ENCODE measurements around the gene TLR10.

- TF ChIP-seq CTCF (conservative IDR thresholded peaks at IDR 0.05; ENCODE audit: low read depth, low read length) (no peak), EZH2phosphoT487 (IDR thresholded peaks at IDR 0.05; ENCODE audit: borderline replicate concordance, low read length) (no peak)
Observed at GRCh38 chr4:38723726-38724474, 58.9 kb downstream of the TLR10 start.

Measured in PC-3 (cell line).